Activated T-helper 17 cell treated with anti-CD3 and anti-CD28 coated beads, Interleukin-2, amount 50 U/mL, for 72 hours (primary cell): Measurements from ENCODE around the gene SPATA6L. TPM values are rescaled to one million over a fixed set of nuclear protein-coding genes. Genes with fewer than 3 reads are reported as not detected.
"Not testable (repeated sequence)": the region's sequence is repeated elsewhere in the genome, so short reads cannot be mapped to it uniquely, and the experiment has no call there.

Source experiments
- ATAC-seq: fragments of 150-1000 bp; cut with Tn5 transposase; replicated peaks from 2 replicates; pipeline ENCODE4 v1.10.0; 2021; ENCODE audit warnings: mild to moderate bottlenecking, moderate library complexity
- H3K27ac Mint-ChIP-seq: one replicate; pipeline ENCODE4 v1.8.0; 2022; ENCODE audit warnings: mixed read lengths
- H3K27me3 Mint-ChIP-seq: one replicate; pipeline ENCODE4 v1.8.0; 2022; ENCODE audit warnings: mixed read lengths
- H3K36me3 Mint-ChIP-seq: one replicate; pipeline ENCODE4 v1.8.0; 2022; ENCODE audit warnings: low read depth, mild to moderate bottlenecking, mixed read lengths
- H3K4me1 Mint-ChIP-seq: one replicate; pipeline ENCODE4 v1.8.0; 2022; ENCODE audit warnings: mixed read lengths
- H3K4me3 Mint-ChIP-seq: one replicate; pipeline ENCODE4 v1.8.0; 2022; ENCODE audit warnings: mild to moderate bottlenecking, mixed read lengths
- H3K9me3 Mint-ChIP-seq: one replicate; pipeline ENCODE4 v1.8.0; 2022; ENCODE audit warnings: mixed read lengths
- total RNA-seq, 2 donors: library from RNA; stranded (reverse); gene quantifications; one replicate each; pipeline ENCODE4 v1.2.3, GENCODE V29; 2022

Gene SPATA6L
- total RNA-seq, 2 donors from 2014 or later = 0.84 to 1.6 TPM

DNA sequence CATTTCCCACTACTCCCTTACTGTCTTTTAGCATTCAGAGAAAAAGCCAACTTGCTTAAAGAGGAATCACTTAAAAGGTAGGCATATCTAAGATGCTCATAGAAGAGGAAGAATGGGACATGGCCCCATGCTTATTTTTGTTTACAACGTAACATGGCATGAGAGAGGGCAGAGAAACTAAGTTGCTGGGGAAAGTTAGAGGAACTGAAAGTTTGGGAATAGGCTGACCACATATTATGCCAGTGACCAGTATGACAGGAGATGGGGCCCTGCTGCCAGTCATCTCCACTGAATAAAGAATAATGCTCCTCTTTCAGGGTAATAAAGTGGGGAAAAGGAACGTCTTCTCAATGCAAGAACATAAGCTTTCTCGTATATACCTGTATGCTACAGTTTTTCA lies 2.3 kb downstream of the SPATA6L start:
- no peak for ATAC-seq
- Mint-ChIP-seq H3K27me3 (no peaks in the 10 kb centered on the region), H3K36me3 (no peaks in the 10 kb centered on the region), H3K27ac (no peak overlapping the region), H3K4me1 (peaks cover 42% of the 10 kb centered on the region), H3K4me3 (peak overlapping the region; percentile 86), H3K9me3 (no peaks in the 10 kb centered on the region)

DNA sequence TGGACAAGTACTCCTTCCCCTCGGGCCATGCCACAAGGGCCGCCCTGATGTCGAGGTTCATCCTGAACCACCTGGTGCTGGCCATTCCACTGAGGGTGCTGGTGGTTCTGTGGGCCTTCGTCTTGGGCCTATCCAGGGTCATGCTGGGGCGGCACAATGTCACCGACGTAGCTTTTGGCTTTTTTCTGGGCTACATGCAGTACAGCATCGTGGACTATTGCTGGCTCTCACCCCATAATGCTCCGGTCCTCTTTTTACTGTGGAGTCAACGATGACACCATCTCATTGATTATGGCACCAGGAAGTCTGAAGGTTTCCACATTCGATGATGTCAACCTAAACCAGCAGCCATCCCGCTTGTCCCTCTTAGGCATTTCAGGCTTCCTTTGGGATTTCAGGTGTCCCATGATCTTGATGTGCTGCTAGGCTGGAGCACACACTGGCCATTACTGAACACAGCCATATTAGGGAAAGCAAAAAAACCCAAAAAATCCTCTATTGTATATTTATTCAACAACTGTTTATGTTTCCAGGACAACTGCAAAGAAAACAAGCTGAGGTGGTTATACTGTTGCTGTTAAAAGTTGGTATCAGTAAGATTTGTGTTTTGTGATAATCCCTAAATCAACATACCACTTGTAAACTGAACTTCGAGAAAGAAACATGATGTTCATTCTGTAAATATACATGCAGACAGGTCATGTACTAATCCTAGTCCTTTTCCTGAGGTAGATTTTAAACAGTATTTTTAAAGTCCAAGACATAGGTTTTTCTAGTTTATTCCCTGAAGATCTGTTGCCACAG lies 3.1 kb downstream of the SPATA6L start:
- no peak for ATAC-seq

DNA sequence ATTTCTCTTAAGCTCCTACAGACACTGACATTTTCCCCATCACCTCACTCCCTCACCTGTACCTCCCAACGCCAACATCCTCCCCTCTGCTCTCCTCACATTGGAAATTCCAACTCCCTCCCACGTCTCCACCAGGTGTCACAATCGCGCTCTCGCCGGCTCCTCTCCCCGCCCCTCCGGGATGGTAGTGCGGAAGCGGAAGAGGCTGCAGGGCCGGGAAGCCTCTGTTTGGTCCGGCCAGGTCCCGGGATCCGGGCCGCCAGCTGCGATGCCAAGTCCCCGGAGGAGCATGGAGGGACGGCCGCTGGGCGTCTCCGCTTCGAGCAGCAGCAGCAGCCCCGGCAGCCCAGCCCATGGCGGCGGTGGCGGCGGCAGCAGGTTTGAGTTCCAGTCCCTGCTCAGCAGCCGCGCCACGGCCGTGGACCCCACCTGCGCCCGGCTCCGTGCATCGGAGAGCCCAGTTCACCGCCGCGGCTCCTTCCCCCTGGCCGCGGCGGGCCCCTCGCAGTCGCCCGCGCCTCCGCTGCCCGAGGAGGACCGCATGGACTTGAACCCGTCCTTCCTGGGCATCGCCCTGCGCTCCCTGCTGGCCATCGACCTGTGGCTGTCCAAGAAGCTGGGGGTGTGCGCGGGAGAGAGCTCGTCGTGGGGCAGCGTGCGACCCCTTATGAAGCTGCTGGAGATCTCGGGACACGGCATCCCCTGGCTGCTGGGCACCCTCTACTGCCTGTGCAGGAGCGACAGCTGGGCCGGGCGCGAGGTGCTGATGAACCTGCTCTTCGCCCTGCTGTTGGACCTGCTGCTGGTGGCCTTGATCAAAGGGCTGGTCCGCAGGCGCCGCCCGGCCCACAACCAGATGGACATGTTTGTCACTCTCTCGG lies 3.9 kb downstream of the SPATA6L start, which contains the start of gene PLPP6:
PLPP6 (plus strand) TSS at position 187 of the 881 bp plus-strand sequence; CDS start at position 269, 82 bp downstream.
- H3K27ac Mint-ChIP-seq = peak within 1 kb of the TSS; percentile 73
- peaks cover 32% of the 10 kb centered on the region for H3K4me1 Mint-ChIP-seq
- peak; percentile 85 for ATAC-seq

More for the DNA sequence above, 3.1 kb downstream of the SPATA6L start:
- H3K4me3 Mint-ChIP-seq = peak overlapping the region; percentile 86
- peak overlapping the region; percentile 73 for H3K27ac Mint-ChIP-seq
- H3K27me3 Mint-ChIP-seq = no peaks in the 10 kb centered on the region
- peaks cover 38% of the 10 kb centered on the region for H3K4me1 Mint-ChIP-seq
- H3K9me3 Mint-ChIP-seq = no peaks in the 10 kb centered on the region
- H3K36me3 Mint-ChIP-seq = no peaks in the 10 kb centered on the region

DNA sequence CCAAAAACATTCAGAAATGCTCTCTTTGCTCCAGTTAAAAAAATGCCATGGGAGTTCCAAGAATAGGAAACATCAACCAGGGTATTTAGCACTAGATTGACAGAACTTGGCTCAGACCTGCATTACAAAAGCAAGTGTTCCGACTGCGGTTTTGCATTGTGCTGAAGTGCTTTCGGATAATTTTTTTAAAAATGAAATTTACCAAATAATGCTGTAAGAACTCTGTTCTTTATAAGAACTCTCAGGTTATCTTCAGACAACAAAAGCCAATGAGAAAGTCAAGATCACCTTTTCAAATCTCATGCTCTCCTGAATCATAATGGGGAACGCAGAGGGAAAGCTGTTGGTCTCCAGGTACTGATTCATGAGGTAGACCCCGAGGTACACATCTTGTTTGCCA lies 4.7 kb downstream of the SPATA6L start:
- no peaks in the 10 kb centered on the region for H3K36me3 Mint-ChIP-seq
- no peaks in the 10 kb centered on the region for H3K27me3 Mint-ChIP-seq
- H3K9me3 Mint-ChIP-seq = no peaks in the 10 kb centered on the region
- H3K27ac Mint-ChIP-seq = peak overlapping the region; percentile 73
- ATAC-seq = no peak
- peak overlapping the region; percentile 86 for H3K4me3 Mint-ChIP-seq
- peaks cover 32% of the 10 kb centered on the region for H3K4me1 Mint-ChIP-seq

More for the DNA sequence above, 3.9 kb downstream of the SPATA6L start, which contains the start of gene PLPP6:
- no peaks in the 10 kb centered on the region for H3K36me3 Mint-ChIP-seq
- H3K9me3 Mint-ChIP-seq = no peaks in the 10 kb centered on the region
- no peaks in the 10 kb centered on the region for H3K27me3 Mint-ChIP-seq
- H3K4me3 Mint-ChIP-seq = peak within 1 kb of the TSS; percentile 86

- Mint-ChIP-seq H3K4me1 (peaks cover 28% of the 10 kb centered on the region), H3K27me3 (no peaks in the 10 kb centered on the region), H3K36me3 (no peaks in the 10 kb centered on the region), H3K4me3 (peak overlapping the region; percentile 86), H3K27ac (peak overlapping the region; percentile 73), H3K9me3 (no peaks in the 10 kb centered on the region)
- ATAC-seq = no peak
Measured at GRCh38 chr9:4661165-4661564, 5.1 kb downstream of the SPATA6L start.

GRCh38 chr9:4660665-4661064 lies 5.6 kb downstream of the SPATA6L start:
- not testable (repeated sequence) for ATAC-seq, H3K4me3 Mint-ChIP-seq, H3K27me3 Mint-ChIP-seq, H3K9me3 Mint-ChIP-seq, H3K36me3 Mint-ChIP-seq, H3K27ac Mint-ChIP-seq
- peaks cover 23% of the 10 kb centered on the region for H3K4me1 Mint-ChIP-seq

DNA sequence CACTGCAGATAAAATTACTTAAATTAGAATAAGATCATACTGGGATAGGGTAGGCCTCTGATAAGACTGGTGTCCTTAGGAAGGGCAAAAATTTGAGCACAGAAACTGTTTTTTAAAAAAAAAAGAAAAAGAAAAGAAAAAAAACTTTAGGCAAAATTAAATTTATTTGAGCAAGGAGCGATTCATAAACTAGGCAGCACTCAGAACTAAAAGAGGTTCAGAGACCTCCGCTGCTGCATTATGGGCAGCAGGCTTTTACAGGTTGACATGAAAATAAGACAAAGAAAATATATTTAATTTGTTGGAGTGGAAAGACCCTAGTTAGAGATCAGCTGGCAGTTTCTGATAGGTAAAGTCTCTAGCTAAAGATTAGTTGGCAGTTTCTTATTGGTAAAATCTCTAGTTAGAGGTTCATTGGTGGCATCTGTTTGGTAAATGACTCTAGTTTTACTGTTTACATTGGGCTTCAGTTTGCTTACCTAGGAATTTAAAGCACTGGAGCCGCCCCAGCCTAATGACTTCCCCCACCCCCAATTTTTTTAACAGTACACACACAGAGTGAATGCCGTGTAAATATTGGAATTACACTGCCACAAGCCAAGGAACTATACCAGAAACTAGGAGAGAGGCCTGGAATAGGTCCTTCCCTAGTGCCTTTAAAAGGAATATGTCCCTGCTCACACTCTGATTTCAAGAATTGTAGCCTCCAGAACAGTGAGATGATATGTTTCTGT lies 8.7 kb downstream of the SPATA6L start:
- ATAC-seq = no peak
- H3K4me1 Mint-ChIP-seq = peaks cover 5% of the 10 kb centered on the region
- H3K9me3 Mint-ChIP-seq = no peaks in the 10 kb centered on the region
- H3K36me3 Mint-ChIP-seq = no peaks in the 10 kb centered on the region
- H3K27ac Mint-ChIP-seq = no peak overlapping the region
- no peak overlapping the region for H3K4me3 Mint-ChIP-seq
- no peaks in the 10 kb centered on the region for H3K27me3 Mint-ChIP-seq

DNA sequence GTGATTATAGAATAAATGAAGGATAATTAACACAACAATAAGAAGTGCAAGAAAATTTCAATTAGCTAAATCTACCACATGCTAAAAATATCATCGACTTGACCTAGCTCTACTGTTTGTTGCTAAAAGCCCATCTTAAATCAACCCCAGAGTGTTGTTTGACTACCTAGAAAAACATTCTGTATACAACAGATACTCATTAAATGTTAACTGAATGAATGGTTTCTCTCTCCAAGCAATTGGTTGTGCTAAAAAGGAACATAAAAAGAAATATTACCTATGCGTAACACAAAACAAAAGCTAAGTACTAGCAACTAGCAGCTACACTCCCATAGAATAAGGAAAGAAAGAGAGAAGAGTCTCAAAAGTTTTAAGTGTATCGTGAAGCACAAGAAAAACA lies 9.7 kb downstream of the SPATA6L start:
- no peaks in the 10 kb centered on the region for H3K4me1 Mint-ChIP-seq
- no peak for ATAC-seq
- no peaks in the 10 kb centered on the region for H3K27me3 Mint-ChIP-seq
- H3K4me3 Mint-ChIP-seq = no peak overlapping the region
- H3K9me3 Mint-ChIP-seq = no peaks in the 10 kb centered on the region
- no peak overlapping the region for H3K27ac Mint-ChIP-seq
- no peaks in the 10 kb centered on the region for H3K36me3 Mint-ChIP-seq

GRCh38 chr9:4656196-4656595 lies 10.1 kb downstream of the SPATA6L start:
- H3K9me3 Mint-ChIP-seq, ATAC-seq, H3K36me3 Mint-ChIP-seq, H3K4me1 Mint-ChIP-seq, H3K27ac Mint-ChIP-seq, H3K4me3 Mint-ChIP-seq, H3K27me3 Mint-ChIP-seq: not testable (repeated sequence)

DNA sequence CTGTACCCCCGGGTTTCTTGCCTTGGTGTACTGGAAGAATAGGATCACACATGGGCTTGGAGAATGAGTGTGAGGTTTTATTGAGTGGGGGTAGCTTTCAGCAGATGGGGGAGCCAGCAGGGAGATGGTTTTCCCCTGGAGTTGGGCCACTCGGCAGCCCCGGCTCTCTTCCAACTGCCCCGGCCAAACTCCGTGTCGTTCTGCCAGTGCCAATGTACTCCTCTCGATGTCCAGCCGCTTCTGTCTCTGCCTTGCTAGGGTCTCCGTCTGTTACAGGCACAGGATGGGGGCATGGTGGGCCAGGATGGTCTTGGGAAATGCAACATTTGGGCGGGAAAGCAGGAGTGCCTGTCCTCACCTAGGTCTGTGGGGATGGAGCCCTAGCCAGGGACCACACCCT lies 11.7 kb downstream of the SPATA6L start:
- H3K4me3 Mint-ChIP-seq = no peak overlapping the region
- no peak overlapping the region for H3K27ac Mint-ChIP-seq
- ATAC-seq = no peak
- no peaks in the 10 kb centered on the region for H3K36me3 Mint-ChIP-seq
- peaks cover 10% of the 10 kb centered on the region for H3K27me3 Mint-ChIP-seq
- H3K4me1 Mint-ChIP-seq = no peaks in the 10 kb centered on the region
- H3K9me3 Mint-ChIP-seq = no peaks in the 10 kb centered on the region

DNA sequence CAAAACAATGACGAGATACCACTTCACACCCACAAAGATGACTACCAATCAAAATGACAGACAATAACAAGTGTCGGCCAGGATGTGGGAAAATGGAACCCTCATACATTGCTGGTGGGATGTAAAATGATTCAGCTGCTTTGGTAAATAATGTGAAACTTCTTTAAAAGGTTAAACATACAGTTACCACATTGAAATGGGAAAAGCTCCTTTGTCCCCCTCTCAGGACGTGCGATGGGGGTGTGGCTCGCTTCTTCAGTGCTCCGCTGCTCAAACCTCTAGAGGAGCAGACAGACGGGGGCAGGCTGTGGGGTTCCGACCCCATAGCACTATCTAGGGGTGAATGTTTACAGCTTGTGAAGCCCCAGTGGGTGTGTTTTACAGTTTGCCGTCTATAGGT lies 12.2 kb downstream of the SPATA6L start:
- Mint-ChIP-seq H3K36me3 (no peaks in the 10 kb centered on the region), H3K9me3 (no peaks in the 10 kb centered on the region), H3K4me3 (no peak overlapping the region), H3K27ac (no peak overlapping the region), H3K27me3 (peaks cover 10% of the 10 kb centered on the region), H3K4me1 (no peaks in the 10 kb centered on the region)
- ATAC-seq = peak; percentile 52

DNA sequence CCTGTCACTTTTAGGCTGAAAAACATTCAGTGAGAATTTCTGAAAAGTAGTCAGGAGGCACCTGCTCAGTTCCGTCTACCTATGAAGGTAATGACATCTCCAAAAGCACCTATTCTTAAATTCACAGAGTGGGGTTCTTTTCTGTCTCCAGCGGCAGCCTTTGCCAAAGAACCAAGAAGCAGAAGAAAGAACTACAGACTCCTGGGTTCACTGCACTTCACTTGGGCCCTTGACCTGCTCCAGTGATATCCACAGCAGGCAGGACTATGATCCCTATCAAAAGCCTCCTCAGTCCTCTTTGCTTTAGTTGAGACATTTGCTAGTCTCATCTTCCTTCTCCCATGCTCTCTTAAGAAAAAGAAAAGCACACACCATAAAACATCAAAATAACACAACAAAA lies 23.9 kb downstream of the SPATA6L start:
- Mint-ChIP-seq H3K27me3 (no peaks in the 10 kb centered on the region), H3K36me3 (no peaks in the 10 kb centered on the region), H3K4me3 (no peak overlapping the region), H3K9me3 (no peaks in the 10 kb centered on the region), H3K4me1 (no peaks in the 10 kb centered on the region), H3K27ac (no peak overlapping the region)
- no peak for ATAC-seq

DNA sequence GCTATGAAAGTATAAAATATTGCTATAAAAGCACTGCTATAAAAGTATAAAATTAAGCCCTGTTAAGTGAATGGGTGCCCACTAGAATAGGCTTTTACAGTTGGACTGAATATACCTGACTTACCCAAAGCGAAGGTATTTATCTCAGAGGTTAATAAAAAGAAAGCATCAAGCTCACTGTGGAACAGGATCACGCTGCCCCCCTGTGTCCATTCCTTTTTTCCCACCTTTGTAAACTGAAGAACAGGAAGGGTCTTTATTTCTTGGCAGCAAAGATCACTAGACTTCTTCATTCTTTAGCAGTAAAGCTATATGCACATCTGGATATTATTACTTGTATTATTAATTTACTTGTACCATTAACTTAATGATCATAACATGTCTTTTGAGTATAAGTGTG lies 26.3 kb downstream of the SPATA6L start:
- Mint-ChIP-seq H3K27me3 (no peaks in the 10 kb centered on the region), H3K36me3 (no peaks in the 10 kb centered on the region), H3K4me1 (no peaks in the 10 kb centered on the region), H3K27ac (no peak overlapping the region), H3K4me3 (no peak overlapping the region), H3K9me3 (no peaks in the 10 kb centered on the region)
- no peak for ATAC-seq

- no peak overlapping the region for H3K27ac Mint-ChIP-seq
- no peaks in the 10 kb centered on the region for H3K36me3 Mint-ChIP-seq
- no peaks in the 10 kb centered on the region for H3K4me1 Mint-ChIP-seq
- H3K27me3 Mint-ChIP-seq = no peaks in the 10 kb centered on the region
- no peak for ATAC-seq
- no peak overlapping the region for H3K4me3 Mint-ChIP-seq
- H3K9me3 Mint-ChIP-seq = no peaks in the 10 kb centered on the region
Measured at GRCh38 chr9:4639420-4639819, 26.9 kb downstream of the SPATA6L start.
